K562 (cell line): ENCODE measurements around the gene GLIPR2. TPM values are rescaled to one million over a fixed set of nuclear protein-coding genes. Genes with fewer than 3 reads are reported as not detected.

Source experiments
- CAMTA2 ChIP-seq: fragments of 250-450 bp; sonication (Bioruptor Pico); conservative IDR thresholded peaks from 2 replicates; pipeline ENCODE4 v1.5.1; 2022
- DLX4 ChIP-seq: fragments of 250-450 bp; sonication (Bioruptor Pico); IDR thresholded peaks from 2 replicates; pipeline ENCODE4 v1.6.1; 2021; ENCODE audit warnings: mild to moderate bottlenecking
- ELF4 ChIP-seq: fragments of 450-650 bp; formaldehyde crosslinking; IDR thresholded peaks from 2 replicates; pipeline ENCODE4 v1.4.0; 2022; ENCODE audit warnings: missing genetic modification characterization
- ESRRA ChIP-seq: fragments of 450-650 bp; IDR thresholded peaks from 2 replicates; pipeline ENCODE4 v1.6.1; 2014; ENCODE audit warnings: low read depth, mild to moderate bottlenecking, moderate library complexity, borderline replicate concordance
- ETV6 ChIP-seq, 3 experiments: fragments of 150-350 bp in 1 of 3; sonication (generic) in 1 of 3; formaldehyde crosslinking in 1 of 3; IDR thresholded peaks; 2 replicates each; pipeline versions ENCODE4 v1.6.1 to v1.8.0; 2014 to 2022; ENCODE audit warnings: borderline replicate concordance in 2 of 3, low read depth in 2 of 3, antibody characterized with exemption in 1 of 3, low read length in 1 of 3, mild to moderate bottlenecking in 1 of 3, missing genetic modification reagents in 1 of 3
- HMGXB4 ChIP-seq: sonication (generic); formaldehyde crosslinking; IDR thresholded peaks from 2 replicates; pipeline ENCODE4 v1.8.1; 2023; ENCODE audit warnings: mild to moderate bottlenecking, missing genetic modification reagents
- HNRNPLL ChIP-seq: fragments of 200-400 bp; formaldehyde crosslinking; IDR thresholded peaks from 2 replicates; pipeline ENCODE4 v1.6.1; 2017; ENCODE audit warnings: low read length, low read depth, mild to moderate bottlenecking; ENCODE audit not compliant: poor library complexity, severe bottlenecking
- IRF2 ChIP-seq: sonication (generic); formaldehyde crosslinking; IDR thresholded peaks from 2 replicates; pipeline ENCODE4 v1.8.1; 2022; ENCODE audit warnings: mild to moderate bottlenecking, missing genetic modification reagents
- KDM1A ChIP-seq, 2 experiments: fragments of 450-650 bp; IDR thresholded peaks; 2 replicates each; pipeline ENCODE4 v1.6.1; 2016; ENCODE audit warnings: mild to moderate bottlenecking in 2 of 2
- RBM34 ChIP-seq: fragments of 200-400 bp; formaldehyde crosslinking; IDR thresholded peaks from 2 replicates; pipeline ENCODE4 v1.6.1; 2018; ENCODE audit warnings: low read length, borderline replicate concordance; ENCODE audit not compliant: insufficient read depth
- RCOR1 ChIP-seq, 2 experiments: IDR thresholded peaks; 2 replicates each; pipeline ENCODE4 v1.6.1; 2012; ENCODE audit warnings: low read depth in 2 of 2, low read length in 2 of 2, borderline replicate concordance in 1 of 2, improper control_type of control experiment in 1 of 2
- REST ChIP-seq, 2 experiments: fragments of 450-650 bp; formaldehyde crosslinking in 1 of 2; IDR thresholded peaks; 2 replicates each; pipeline versions ENCODE4 v1.4.0 to v1.6.1; 2014 to 2020; ENCODE audit warnings: mild to moderate bottlenecking in 2 of 2, borderline replicate concordance in 1 of 2, low read depth in 1 of 2
- ZNF174 ChIP-seq: fragments of 250-450 bp; sonication (Bioruptor Pico); IDR thresholded peaks from 2 replicates; pipeline ENCODE4 v1.4.0; 2020; ENCODE audit warnings: mild to moderate bottlenecking
- ZNF395 ChIP-seq: fragments of 200-800 bp; sonication (Bioruptor generic); IDR thresholded peaks from 2 replicates; pipeline ENCODE4 v1.6.1; 2017; ENCODE audit warnings: missing genetic modification characterization, missing compliant biosample characterization
- polyA plus RNA-seq, 8 experiments: library from polyadenylated mRNA; depleted of rRNA in 4 of 8; stranded (reverse) in 5 of 8; unstranded in 3 of 8; fragments of >200 nt; fragmentation: Nextera tagmentation in 2 of 8; fragmentation: Illumina TruSeq in 1 of 8; extraction: Ambion mirVana in 2 of 8; extraction: Trizol in 1 of 8; gene quantifications; 2 replicates each; pipeline versions ENCODE4 v1.2.1 to v1.2.3, GENCODE V29; 2011 to 2014; ENCODE audit warnings: inconsistent platforms in 1 of 8, missing spikeins in 1 of 8
- total RNA-seq, 7 experiments: library from RNA; depleted of rRNA in 6 of 7; stranded (reverse); fragments of >200 nt in 6 of 7; fragmentation: Illumina TruSeq in 2 of 7; extraction: Trizol in 2 of 7; gene quantifications; 2 replicates each; pipeline versions ENCODE4 v1.2.1 to v1.2.3, GENCODE V29; 2011 to 2021; ENCODE audit warnings: low replicate concordance in 1 of 7

The GLIPR2 gene
- total and polyA plus RNA-seq, 9 of the 15 experiments (the other 6 are each of a cell fraction or from before 2014, with no cell fraction given), result 1.4 to 8.8 (median 2.9) TPM

GRCh38 chr9:36166168-36166927 lies 29.8 kb downstream of the GLIPR2 start (continued):
- TF ChIP-seq KDM1A (IDR thresholded peaks at IDR 0.05) (peak; percentile 68 to 88), REST (IDR thresholded peaks at IDR 0.05; ENCODE audit: borderline replicate concordance) (peak; percentile 70; the same call in 1 of the 2 replicates), REST (CRISPR knock-in tag; IDR thresholded peaks at IDR 0.05; ENCODE audit: low read depth) (no peak), ZNF395 (CRISPR knock-in tag) (no peak), HMGXB4 (CRISPR knock-in tag) (no peak), ZNF174 (CRISPR knock-in tag) (no peak), DLX4 (CRISPR knock-in tag) (no peak), HNRNPLL (no peak), CAMTA2 (CRISPR knock-in tag) (no peak), ELF4 (CRISPR knock-in tag) (no peak), RBM34 (no peak), ETV6 (IDR thresholded peaks at IDR 0.05; ENCODE audit: borderline replicate concordance in 1 of 2, low read depth in 2 of 2, low read length in 1 of 2) (no peak), ETV6 (CRISPR knock-in tag; IDR thresholded peaks at IDR 0.05; ENCODE audit: borderline replicate concordance) (no peak), ESRRA (peak; percentile 76; the same call in 1 of the 2 replicates), RCOR1 (IDR thresholded peaks at IDR 0.05; ENCODE audit: borderline replicate concordance in 1 of 2, low read depth in 2 of 2, low read length in 2 of 2) (peak in 1 of 2 experiments; percentile 44; a peak in 1 of 4 replicates), IRF2 (CRISPR knock-in tag) (no peak)
